Esophagus mucosa (tissue), 1 donor: Measurements from ENCODE around the gene ROM1. TPM values are rescaled to one million over a fixed set of nuclear protein-coding genes. Genes with fewer than 3 reads are reported as not detected.
"Not testable (repeated sequence)": the region's sequence is repeated elsewhere in the genome, so short reads cannot be mapped to it uniquely, and the experiment has no call there.

Experiments used
- ATAC-seq: fragments of 200-7000 bp; cut with Tn5 transposase; one replicate; pipeline ENCODE4 v1.9.1; 2020
- total RNA-seq: library from RNA; stranded (reverse); gene quantifications from one replicate; pipeline ENCODE4 v1.2.4, GENCODE V29; 2023
- donor health status: DM: yes; HTN: yes; CAD: no.

The ROM1 gene
- total RNA-seq, 1 donor from 2014 or later: 4.9 TPM

DNA sequence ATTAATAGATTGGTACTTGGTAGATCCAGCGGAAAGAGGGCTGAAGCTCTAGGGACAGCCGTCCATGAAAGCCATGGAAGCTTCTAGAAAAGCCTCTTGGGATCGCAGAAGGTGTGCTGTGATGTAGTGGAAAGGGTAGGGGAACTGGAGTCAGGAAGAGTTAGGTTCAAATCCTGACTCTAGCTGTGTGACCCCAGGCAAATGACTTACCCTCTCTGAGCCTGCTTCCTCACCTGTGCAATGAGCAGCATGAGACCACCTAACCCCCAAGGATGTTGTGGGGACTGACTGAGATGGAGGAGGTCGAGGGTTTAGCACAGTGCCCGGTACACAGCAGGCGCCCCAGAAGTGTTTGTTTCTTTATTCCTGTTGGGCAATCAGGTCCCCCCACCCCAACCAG, 2.7 kb upstream of the ROM1 start:
- no peak for ATAC-seq

DNA sequence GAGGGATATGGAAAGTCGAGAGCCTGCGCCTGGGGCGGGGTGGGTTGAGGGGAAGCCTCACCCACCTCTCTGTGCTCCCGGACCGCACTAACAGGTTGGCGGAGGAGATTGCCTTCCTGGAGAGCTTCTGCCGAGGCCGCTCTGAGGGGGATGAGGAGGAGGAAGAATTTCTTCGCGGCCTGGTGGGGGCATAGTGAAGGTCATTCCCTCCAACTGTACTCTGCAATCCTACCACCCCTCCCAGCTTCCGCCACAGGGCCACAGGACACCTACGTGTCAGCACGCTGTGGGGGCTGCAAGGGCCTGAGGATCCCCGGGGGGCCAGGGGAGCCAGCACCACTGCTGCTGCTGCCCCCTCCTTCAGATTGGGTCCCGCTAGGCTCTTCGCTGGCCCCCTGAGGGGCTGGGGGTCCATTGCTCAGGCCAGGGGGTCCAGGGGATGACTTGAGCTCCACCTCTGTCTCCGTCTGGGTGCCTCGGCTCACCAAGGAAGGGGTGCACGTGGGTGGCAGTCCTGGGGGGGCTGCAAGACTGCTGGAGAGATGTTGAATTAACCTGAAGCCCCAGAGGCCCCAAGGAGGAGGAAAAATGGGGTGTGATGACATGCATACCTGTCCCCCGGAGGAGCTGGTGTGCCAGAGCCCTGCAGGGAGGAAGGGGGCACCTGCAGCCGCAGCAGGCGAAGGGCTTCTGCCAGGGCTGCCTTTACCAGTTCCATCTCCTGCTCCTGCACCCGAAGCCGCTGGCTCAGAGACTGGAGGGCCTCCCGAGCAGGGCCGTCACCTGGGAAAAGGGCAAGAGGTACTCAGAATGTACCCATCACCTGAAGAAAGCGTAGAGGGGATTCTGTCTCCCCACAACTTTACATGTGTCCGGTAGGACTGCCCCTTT, 2.0 kb upstream of the ROM1 start:
- ATAC-seq: no peak

DNA sequence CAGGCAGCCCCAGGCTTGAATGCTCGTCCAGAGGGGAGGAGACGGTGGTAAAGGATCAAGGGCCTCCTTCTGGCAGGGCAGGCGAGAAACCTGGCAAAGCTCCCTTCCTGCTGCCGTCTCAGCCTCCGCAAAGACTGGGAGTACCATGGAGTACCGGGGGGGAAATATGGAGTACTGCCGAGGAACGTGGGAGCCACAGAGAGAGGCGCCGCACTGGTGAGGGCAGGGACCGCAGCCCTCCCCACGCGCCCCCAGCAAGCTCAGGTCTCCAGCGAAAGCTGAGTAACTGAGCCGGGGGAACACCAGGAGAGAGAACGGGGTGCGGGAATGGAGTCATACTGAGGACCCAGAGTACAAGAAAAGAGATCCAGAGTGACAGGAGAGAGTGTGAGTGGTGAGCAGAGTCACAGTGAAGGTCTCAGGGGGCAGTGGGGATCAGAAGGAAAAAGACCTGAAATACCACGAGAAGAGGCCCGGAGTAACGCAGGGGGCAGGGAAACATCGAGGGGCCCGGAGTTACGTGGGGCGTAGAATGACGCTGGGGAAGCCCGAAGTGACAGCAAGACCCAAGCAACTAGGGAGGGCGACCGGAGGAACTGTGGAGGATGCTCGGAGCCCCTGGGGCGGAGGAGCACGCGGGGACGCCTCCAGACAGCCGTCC, 1.2 kb upstream of the ROM1 start:
- ATAC-seq: peak; percentile 1

DNA sequence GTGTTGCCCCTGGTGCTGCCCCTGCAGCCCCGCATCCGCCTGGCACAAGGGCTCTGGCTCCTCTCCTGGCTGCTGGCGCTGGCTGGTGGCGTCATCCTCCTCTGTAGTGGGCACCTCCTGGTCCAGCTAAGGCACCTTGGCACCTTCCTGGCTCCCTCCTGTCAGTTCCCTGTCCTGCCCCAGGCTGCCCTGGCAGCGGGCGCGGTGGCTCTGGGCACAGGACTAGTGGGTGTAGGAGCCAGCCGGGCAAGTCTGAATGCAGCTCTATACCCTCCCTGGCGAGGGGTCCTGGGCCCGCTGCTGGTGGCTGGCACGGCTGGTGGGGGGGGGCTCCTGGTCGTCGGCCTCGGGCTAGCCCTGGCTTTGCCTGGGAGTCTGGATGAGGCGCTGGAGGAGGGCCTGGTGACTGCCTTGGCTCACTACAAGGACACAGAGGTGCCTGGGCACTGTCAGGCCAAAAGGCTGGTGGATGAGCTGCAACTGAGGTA, 278 bp downstream of the ROM1 start:
- ATAC-seq: peak; percentile 12

DNA sequence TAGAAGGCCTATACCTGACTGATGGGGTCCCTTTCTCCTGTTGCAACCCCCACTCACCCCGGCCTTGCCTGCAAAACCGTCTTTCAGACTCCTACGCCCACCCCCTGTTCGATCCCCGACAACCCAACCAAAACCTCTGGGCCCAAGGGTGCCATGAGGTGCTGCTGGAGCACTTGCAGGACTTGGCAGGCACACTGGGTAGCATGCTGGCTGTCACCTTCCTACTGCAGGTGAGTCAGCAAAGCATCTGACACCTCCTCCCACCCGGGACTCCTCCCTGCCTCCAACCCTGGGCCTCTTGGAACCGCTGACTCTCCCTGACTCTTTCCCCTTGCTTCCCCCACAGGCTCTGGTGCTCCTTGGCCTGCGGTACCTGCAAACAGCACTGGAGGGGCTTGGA, 1.2 kb downstream of the ROM1 start:
- ATAC-seq: peak; percentile 57

DNA sequence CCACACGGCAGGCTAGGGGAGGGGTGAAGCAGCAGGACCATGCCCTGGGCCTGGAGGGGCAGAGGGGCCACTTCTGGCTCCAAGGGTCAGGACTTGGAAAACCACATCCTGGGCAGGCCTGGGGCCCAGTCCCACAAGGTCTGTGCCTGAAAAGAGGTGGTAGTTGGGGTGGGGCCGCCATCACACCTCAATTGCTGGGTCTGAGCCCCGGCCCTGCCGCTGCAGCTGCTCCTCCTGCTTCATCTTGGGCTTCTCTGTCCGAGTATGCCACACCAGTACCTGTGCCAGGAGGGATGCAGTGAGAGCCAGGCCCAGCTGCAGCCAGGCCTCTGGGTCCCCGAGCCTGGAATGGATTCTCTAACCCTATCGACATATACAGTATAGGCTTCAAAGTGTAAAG, 2.5 kb downstream of the ROM1 start:
- ATAC-seq: no peak

DNA sequence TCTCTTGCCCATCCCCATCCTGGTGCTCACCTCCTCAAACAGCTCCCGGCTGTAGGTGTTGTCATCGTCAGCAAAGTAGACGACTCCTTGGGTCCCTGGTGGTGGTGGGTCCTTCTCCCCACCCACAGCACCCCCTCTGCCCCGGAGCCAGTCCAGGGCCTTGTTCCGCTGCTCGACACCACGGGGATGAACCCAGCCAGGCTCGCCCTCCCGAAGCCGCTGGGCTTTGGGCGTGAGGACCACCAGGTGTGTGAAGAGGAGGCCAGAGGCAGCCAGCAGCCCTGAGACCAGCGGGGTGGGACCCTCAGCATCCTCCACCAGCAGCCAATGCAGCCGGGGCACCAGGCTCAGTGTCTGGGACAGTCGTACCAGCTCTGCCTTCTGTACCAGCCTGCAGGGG, 3.9 kb downstream of the ROM1 start:
- ATAC-seq: not testable (repeated sequence)

DNA sequence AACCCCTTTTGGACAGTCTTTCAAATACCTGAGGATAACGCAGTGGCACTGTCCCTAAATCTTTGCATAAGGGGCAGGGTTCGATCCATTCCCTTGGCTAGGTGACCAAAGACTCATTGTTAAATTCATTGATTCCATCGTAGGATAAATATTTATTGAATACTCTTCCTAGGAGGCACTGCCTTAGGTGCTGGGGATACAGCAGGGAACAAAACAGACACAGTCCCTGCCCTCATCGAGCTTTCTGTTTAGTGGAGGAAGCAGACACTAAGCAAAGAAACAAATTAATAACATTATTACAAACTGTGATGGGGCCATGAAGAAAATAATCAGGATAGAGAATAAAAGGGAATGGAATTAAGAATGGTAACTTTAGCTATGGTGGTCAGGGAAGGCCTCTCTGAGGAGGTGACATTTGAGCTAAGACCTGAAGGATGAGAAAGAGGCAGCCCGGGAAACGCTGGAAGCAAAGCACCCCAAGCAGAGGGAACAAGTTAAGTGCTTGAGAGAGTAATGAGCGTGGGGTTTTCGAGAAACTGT, 8.0 kb downstream of the ROM1 start:
- no peak for ATAC-seq

DNA sequence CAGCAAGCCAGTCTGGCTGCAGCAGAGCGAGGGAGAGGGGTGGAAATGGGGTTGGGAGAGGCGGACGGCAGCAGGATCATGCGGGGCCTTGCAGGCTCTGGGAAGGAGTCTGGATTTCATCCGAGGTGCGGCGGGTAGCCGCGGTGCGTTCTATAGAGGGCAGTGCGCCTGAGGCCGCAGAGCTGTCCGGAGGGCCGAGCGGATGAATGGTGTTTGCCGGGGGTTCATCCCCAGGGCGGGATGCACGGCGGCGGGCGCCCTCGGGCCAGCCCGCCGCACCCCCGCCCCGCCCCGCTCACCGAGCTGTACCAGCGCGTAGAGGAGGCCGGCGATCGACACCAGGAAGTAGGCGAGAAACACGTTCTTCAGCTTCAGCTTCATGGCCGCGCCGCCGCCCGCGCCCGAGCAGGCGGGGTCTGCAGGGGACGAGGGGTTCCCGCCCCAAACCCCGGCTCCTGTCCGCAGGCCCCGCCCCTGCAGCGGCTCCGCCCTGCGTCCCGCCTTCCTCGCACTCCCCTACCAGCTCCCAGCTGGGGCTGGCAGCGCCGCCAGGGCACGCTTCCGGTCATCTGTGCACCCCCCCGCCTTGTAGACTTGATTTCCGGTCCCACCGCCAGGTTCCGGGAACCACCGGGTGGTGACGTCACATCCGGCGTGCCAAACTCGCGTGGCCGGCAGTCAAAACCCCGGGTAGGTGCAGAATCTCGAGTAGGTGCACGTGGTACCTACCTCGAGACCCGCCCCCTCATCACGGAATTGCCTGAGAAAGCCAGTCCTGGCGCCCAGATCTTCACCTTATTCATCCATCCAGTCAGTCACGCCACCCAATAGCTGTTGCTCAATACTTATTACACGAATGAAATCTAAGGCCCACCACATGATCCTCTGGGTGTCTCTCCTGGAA, 8.8 kb downstream of the ROM1 start, which contains the start of gene B3GAT3:
TSS of gene B3GAT3 (minus strand) at position 420 of the 904 bp plus-strand sequence. CDS start at position 381, 39 bp downstream.
- ATAC-seq: peak; percentile 96

DNA sequence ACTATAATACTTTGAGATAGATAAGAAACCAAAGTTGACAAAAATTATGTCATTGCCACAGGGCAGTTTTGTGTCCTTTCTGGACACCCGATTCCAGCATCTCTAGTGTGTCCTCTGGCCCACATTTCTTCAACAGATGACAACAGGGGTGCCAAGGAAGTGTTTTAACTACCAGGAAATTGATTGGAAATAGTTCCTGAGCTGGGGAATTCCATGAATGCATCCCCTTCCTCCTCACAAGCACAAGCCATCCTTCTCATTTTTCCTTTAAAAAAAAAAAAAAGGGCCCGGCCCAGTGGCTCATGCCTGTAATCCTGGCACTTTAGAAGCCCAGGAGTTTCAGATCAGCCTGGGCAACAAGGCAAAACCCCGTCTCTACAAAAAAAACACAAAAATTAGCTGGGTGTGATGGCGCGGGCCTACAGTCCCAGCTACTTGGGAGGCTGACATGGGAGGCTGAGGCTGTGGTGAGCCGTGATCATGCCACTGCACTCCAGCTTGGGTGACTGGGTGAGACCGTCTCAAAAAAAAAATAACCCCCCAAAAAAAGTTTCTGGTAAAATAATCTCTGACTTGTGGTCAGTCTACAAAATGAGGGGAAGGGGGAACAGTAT, 9.5 kb downstream of the ROM1 start:
- ATAC-seq: no peak

DNA sequence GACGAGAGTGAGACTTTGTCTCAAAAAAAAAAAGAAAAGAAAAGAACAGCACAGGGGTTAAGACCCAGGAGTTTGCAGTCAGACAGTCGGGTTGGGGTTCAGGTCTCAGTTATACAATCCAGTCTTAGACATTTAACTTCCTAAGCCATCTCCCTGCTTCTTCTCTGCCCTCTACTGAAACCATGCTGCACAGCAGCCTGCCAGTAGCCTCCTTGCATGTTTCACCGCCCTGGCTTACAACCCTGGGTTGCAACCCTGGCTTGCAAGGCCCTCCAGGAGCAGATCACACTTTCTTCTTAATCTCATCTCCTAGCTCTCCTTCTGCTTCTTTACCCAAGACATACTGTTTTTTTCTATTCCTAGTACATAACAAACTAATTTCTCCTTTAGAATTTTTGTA, 14.7 kb downstream of the ROM1 start:
- no peak for ATAC-seq

DNA sequence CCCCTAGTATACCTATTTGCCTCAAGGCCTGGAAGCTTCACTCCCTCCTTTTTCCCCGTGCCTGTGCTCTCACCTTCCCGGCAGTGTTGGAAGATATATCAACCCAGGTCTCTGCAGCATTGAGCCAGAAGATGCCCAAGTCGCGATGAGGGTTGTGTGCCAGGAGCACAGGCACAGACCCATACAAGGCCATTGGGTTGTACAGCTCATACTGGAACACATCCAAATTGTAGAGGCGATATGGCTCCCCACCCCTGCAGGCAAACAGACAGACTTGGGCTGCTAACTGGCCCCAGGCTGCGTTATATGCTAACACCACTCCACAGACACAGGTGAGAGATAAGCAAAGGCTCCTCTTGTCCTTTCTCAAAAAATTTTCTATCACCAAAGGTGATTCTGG, 19.4 kb downstream of the ROM1 start:
- no peak for ATAC-seq

DNA sequence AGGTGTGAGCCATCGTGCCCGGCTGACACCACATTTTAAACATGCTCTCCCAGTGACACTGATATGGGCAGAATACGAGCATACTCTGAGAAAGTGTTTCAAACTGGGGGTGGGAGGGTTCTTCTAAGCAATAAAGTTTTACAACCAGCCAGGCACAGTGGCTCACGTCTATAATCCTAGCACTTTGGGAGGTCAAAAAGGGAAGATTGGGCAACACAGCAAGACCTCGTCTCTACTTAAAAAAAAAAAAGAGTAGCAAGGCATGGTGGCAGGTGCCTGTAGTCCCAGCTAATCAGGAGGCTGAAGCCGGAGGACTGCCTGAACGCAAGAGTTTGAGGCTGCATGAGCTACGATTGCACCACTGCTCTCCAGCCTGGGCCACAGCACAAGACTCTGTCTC, 31.2 kb downstream of the ROM1 start:
- ATAC-seq: no peak

DNA sequence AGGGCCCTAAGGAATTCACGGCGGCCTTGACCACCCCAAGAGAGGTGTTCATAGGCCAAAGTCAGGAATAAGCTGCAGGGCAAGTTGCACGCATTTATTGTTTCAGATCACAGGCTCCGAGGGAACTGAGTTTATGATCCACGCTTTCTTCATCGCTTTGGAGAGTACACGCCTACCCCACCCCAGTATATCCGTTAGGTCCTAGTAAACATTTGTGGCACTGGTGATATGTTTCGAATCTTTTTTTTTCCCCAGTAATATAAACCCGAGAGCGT, 32.6 kb downstream of the ROM1 start:
- peak; percentile 1 for ATAC-seq

DNA sequence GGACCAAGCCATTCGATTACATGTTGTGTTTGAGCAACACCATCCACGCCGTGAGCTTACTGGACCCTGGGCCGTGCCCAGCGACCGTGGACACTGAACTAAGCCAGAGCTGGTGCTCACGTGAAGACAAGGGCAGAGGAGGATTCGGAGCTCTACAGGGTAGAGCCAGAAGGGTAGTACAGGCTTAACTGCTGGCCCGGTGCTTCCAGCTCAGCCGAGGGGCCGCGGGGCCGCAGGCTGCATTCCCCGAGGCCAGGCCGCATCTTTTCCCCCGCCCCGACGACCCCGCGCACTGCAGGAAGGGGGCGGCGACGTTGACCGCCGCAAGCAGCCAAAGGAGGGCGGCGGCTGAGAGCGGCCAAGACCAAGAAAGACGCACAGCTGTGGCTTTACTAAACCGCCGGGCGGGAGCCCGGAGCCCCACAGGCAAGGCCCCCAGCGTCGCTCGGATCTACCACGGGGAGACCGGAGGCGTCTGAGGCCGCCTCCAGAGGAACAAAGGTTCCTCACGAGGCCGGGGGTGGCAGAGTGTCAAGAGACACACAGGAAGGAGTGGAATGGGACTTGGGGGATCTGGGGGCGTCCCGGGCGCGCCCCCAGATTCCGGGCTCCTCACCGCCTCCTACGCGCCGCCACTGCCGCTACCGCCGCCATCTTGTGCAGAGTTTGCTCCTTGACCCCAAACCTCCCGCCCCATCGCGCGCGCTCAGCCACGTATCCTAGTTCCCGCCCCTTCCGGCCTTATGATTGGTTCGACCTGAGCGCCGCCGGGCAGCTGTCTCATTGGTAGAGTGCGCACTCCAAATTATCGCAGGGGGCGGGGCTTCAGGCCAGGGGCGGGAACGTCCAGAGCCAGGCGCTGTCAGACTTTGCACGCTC, 33.1 kb downstream of the ROM1 start, which contains the start of gene GANAB:
TSS of gene GANAB (minus strand) at position 668 of the 879 bp plus-strand sequence. CDS start at position 654, 14 bp downstream.
- peak; percentile 98 for ATAC-seq

DNA sequence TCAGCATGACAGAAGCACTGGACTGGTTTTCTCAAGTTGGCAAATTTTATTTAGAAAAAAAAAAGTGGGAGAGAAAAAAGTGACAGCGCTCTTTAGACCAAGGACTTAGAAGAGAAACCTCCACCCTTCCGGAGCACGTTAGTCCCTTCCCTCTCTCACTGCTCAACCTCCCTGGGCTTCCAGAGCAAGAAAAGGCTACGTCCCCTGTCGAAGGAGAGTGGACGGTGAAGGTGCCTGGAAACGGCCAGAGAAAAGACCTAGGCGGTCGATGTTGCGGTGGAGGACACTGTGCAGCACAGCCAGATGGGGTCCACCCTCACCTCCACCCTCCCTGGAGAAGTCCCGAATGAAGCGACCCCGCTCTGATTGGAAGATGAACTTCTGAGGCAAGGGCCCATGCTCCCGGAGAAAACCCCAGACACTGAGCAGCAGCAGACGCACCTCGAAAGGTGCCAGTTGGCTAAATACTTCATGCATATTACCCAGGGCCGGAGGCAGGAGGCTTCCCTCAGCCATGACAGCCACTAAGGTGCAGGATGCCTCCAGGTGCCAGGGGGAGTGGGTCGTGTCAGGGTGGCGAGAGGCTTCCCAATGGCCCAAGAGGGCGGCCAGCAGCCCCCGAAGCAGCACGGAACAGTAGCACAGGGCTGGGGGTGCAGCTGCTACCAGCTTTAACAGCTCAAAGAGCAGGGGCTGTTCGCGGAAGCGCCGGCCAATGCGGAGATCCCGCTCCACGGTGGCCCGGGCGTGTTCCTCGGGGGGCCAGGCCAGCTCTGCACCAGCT, 34.0 kb downstream of the ROM1 start:
- peak; percentile 3 for ATAC-seq

DNA sequence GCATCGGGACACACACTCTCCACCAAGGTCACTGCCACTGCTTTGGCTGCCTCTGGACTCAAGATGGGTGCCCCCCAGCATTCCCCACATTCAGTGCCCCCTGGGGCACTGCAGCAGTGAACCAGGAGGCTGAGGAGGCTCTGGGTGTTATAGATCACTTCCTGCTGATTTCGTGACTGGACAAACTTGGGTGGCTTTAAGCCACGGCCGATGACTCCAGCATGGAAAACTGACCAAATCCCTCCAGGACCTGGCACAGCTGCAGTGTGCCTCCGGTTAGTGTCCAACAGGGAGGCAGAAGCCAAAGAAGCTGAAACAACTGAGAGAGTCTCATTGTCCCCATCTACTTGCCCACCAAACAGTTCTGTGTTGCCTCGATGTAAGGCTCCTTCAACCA, 34.5 kb downstream of the ROM1 start:
- ATAC-seq: no peak

DNA sequence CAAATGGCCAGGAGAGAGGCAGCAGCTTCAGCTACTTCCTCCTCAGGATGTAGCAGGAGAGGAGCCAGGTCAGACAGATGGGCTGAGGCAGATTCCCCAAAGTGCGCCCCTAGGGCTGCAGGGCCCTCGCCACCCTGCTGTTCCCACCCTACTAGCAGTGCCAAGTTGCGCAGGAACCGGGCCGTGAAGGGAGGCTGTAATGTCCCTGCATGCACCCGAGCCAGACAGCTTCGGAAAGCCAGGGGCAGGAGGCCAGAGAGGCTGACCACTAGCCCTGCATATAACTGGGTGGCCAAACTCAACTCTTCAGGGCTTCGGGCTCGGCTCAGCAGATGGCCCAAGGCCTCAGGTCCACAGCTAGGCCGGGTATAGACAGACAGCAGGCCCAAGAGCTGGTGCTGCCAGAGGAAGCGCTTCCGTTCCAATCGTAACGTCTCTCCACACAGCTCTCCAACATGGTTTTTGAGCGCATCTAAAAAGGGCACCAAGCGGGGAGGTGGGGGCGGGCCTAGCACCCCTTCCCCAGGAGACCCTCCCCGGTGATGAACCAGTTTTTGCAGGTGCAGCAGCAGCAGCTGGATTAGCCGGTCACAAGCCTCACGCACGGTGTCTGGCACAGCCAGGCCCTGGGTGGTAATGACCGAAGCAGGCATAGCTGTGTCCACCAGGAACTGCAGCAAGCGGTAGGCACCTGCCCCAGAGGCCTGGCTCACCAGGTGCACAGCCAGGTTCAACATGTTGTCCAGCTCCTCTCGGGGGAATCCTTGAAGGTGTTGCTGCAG, 35.3 kb downstream of the ROM1 start:
- ATAC-seq: no peak

DNA sequence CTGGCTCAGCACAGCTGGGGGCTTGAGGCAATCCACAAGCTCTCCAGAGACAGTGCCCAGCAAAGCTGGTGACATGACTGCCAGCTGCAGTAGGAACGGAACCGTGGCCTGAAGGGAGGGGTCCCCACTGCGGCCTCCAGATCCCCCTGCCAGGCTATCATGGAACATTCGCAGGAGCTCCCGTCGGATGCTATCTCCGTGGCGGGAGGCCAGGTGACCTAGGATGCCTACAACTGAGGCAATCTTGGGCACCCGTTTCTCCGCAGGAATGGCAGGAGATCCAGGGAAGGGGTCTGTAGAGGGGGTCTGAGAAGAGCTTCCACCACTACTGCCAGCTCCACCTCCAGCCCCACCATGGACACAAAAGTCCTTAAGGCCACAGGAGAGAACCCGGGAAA, 35.9 kb downstream of the ROM1 start:
- no peak for ATAC-seq
